ENCODE measurements around the gene ECE1.
"Not testable (repeated sequence)": the region's sequence is repeated elsewhere in the genome, so short reads cannot be mapped to it uniquely, and the experiment has no call there.

ECE1 gene

GRCh38 chr1:21290546-21290944, 282 bp upstream of the ECE1 start:
- peak in 1 of 5 donors; percentile 22 for DNase-seq

GRCh38 chr1:21289127-21289526, 1.1 kb downstream of the ECE1 start:
- DNase-seq = no peak

GRCh38 chr1:21287905-21288514, 2.3 kb downstream of the ECE1 start:
- DNase-seq = no peak

- not testable (repeated sequence) for DNase-seq
These were observed 4.9 kb downstream of the ECE1 start for GRCh38 chr1:21285386-21285785.

- DNase-seq = no peak
These were observed 5.2 kb downstream of the ECE1 start for GRCh38 chr1:21285055-21285372.

GRCh38 chr1:21284206-21285054, 5.8 kb downstream of the ECE1 start:
- DNase-seq = no peak

GRCh38 chr1:21283524-21283923, 6.7 kb downstream of the ECE1 start:
- no peak for DNase-seq

GRCh38 chr1:21282020-21282419, 8.2 kb downstream of the ECE1 start:
- not testable (repeated sequence) for DNase-seq

- DNase-seq = no peak
These were observed 9.8 kb downstream of the ECE1 start for GRCh38 chr1:21280482-21280881.

GRCh38 chr1:21280011-21280471, 10.2 kb downstream of the ECE1 start:
- peak in 1 of 5 donors; percentile 56 for DNase-seq

GRCh38 chr1:21278860-21279845, 11.1 kb downstream of the ECE1 start:
- no peak for DNase-seq

- DNase-seq = no peak
These were observed 11.9 kb downstream of the ECE1 start for GRCh38 chr1:21278208-21278859.

GRCh38 chr1:21277180-21277579, 13.1 kb downstream of the ECE1 start:
- DNase-seq = no peak

GRCh38 chr1:21272540-21272939, 17.7 kb downstream of the ECE1 start:
- DNase-seq = no peak

GRCh38 chr1:21271550-21271949, 18.7 kb downstream of the ECE1 start:
- DNase-seq = no peak

- peak; percentile 55 to 82 (median 73) for DNase-seq
These were observed 20.1 kb downstream of the ECE1 start for GRCh38 chr1:21270086-21270689.

- DNase-seq = no peak
These were observed 20.7 kb downstream of the ECE1 start for GRCh38 chr1:21269461-21270085.

- DNase-seq = no peak
These were observed 21.7 kb downstream of the ECE1 start for GRCh38 chr1:21268281-21269239.

GRCh38 chr1:21267191-21268077, 22.8 kb downstream of the ECE1 start:
- no peak for DNase-seq
